Neural crest cell (in vitro differentiated cells): ENCODE results near the gene ADAT3. TPM values are rescaled to one million over a fixed set of nuclear protein-coding genes. Genes with fewer than 3 reads are reported as not detected.
A peak's percentile ranks its signal among the peaks of the same experiment; 100 is the strongest.

Experiments
- DNase-seq: peaks from one replicate; pipeline ENCODE4 v3.0.0; 2021; ENCODE audit warnings: low read depth, mixed read lengths, low spot score
- H3K27ac Mint-ChIP-seq: one replicate; pipeline ENCODE4 v1.8.0; 2021; ENCODE audit warnings: mild to moderate bottlenecking, mixed read lengths; ENCODE audit not compliant: unreplicated experiment
- H3K27me3 Mint-ChIP-seq: 2 replicates; pipeline ENCODE4 v1.8.0; 2021; ENCODE audit warnings: low read depth, mild to moderate bottlenecking, mixed read lengths
- H3K36me3 Mint-ChIP-seq: 2 replicates; pipeline ENCODE4 v1.8.0; 2021; ENCODE audit warnings: low read depth, mild to moderate bottlenecking, mixed read lengths
- H3K4me1 Mint-ChIP-seq: 2 replicates; pipeline ENCODE4 v1.8.0; 2021; ENCODE audit warnings: mixed read lengths
- H3K4me3 Mint-ChIP-seq: one replicate; pipeline ENCODE4 v1.8.0; 2021; ENCODE audit warnings: mild to moderate bottlenecking, mixed read lengths
- H3K9me3 Mint-ChIP-seq: 2 replicates; pipeline ENCODE4 v1.8.0; 2021; ENCODE audit warnings: mixed read lengths
- CTCF ChIP-seq: fragments of 200-600 bp; sonication (generic); conservative IDR thresholded peaks from 2 replicates; pipeline ENCODE4 v1.5.0; 2021; ENCODE audit warnings: antibody characterized with exemption, mild to moderate bottlenecking
- total RNA-seq: library from RNA; stranded (reverse); gene quantifications from 2 replicates; pipeline ENCODE4 v1.2.1, GENCODE V29; 2021

Gene ADAT3
- total RNA-seq, 1 donor from 2014 or later = 13.7 TPM

GRCh38 chr19:1913781-1914577 lies 8.8 kb downstream of the ADAT3 start:
- Mint-ChIP-seq H3K27ac (no peak overlapping the region), H3K36me3 (peaks cover 4% of the 10 kb centered on the region)
- TF ChIP-seq CTCF = no peak

GRCh38 chr19:1914826-1915341 lies 9.7 kb downstream of the ADAT3 start:
- Mint-ChIP-seq H3K27ac (no peak overlapping the region), H3K4me1 (peaks cover 4% of the 10 kb centered on the region), H3K27me3 (no peaks in the 10 kb centered on the region), H3K9me3 (no peaks in the 10 kb centered on the region), H3K36me3 (peaks cover 4% of the 10 kb centered on the region), H3K4me3 (no peak overlapping the region)
- no peak for TF ChIP-seq CTCF
- no peak for DNase-seq

More at GRCh38 chr19:1913781-1914577, 8.8 kb downstream of the ADAT3 start:
- Mint-ChIP-seq H3K9me3 (no peaks in the 10 kb centered on the region), H3K27me3 (no peaks in the 10 kb centered on the region), H3K4me1 (peaks cover 4% of the 10 kb centered on the region), H3K4me3 (no peak overlapping the region)
- no peak for DNase-seq

- H3K9me3 Mint-ChIP-seq = no peaks in the 10 kb centered on the region
- no peak overlapping the region for H3K27ac Mint-ChIP-seq
- no peaks in the 10 kb centered on the region for H3K4me1 Mint-ChIP-seq
- H3K27me3 Mint-ChIP-seq = no peaks in the 10 kb centered on the region
- no peak for DNase-seq
- H3K4me3 Mint-ChIP-seq = no peak overlapping the region
- H3K36me3 Mint-ChIP-seq = peaks cover 4% of the 10 kb centered on the region
- no peak for TF ChIP-seq CTCF
Measured at GRCh38 chr19:1917146-1917545, 11.9 kb downstream of the ADAT3 start.

GRCh38 chr19:1917926-1918325 lies 12.7 kb downstream of the ADAT3 start:
- peak overlapping the region; percentile 31 for H3K4me3 Mint-ChIP-seq
- H3K27me3 Mint-ChIP-seq = no peaks in the 10 kb centered on the region
- no peak overlapping the region for H3K27ac Mint-ChIP-seq
- H3K4me1 Mint-ChIP-seq = no peaks in the 10 kb centered on the region
- no peak for TF ChIP-seq CTCF
- no peak for DNase-seq
- no peaks in the 10 kb centered on the region for H3K9me3 Mint-ChIP-seq
- peaks cover 4% of the 10 kb centered on the region for H3K36me3 Mint-ChIP-seq

GRCh38 chr19:1918975-1919374 lies 13.8 kb downstream of the ADAT3 start:
- H3K27ac Mint-ChIP-seq = no peak overlapping the region
- no peak for DNase-seq
- TF ChIP-seq CTCF = no peak
- no peaks in the 10 kb centered on the region for H3K4me1 Mint-ChIP-seq
- no peaks in the 10 kb centered on the region for H3K9me3 Mint-ChIP-seq
- no peaks in the 10 kb centered on the region for H3K36me3 Mint-ChIP-seq
- no peak overlapping the region for H3K4me3 Mint-ChIP-seq
- H3K27me3 Mint-ChIP-seq = no peaks in the 10 kb centered on the region
